H9 (cell line): ENCODE data around the gene SYTL1. TPM values are rescaled to one million over a fixed set of nuclear protein-coding genes. Genes with fewer than 3 reads are reported as not detected.

Experiments
- DNase-seq: peaks from one replicate; pipeline ENCODE4 v3.0.0-alpha.2; 2017
- H2AFZ ChIP-seq: one replicate; pipeline ENCODE4 v1.6.1; 2013; ENCODE audit warnings: mild to moderate bottlenecking, low read length, control low read depth, moderate library complexity
- H2AK5ac ChIP-seq: 2 replicates; pipeline ENCODE4 v1.6.1; 2013; ENCODE audit warnings: low read length, control low read depth, mixed read lengths; ENCODE audit not compliant: insufficient read length
- H2BK120ac ChIP-seq: one replicate; pipeline ENCODE4 v1.6.1; 2013; ENCODE audit warnings: low read depth, mild to moderate bottlenecking, low read length, control low read depth, inconsistent platforms; ENCODE audit not compliant: poor library complexity, severe bottlenecking
- H2BK12ac ChIP-seq: 2 replicates; pipeline ENCODE4 v1.6.1; 2013; ENCODE audit warnings: low read length, control low read depth, mixed read lengths, low read depth; ENCODE audit not compliant: insufficient read length
- H2BK15ac ChIP-seq: 2 replicates; pipeline ENCODE4 v1.6.1; 2013; ENCODE audit warnings: low read depth, low read length, control low read depth
- H2BK20ac ChIP-seq: one replicate; pipeline ENCODE4 v1.6.1; 2013; ENCODE audit warnings: low read depth, mild to moderate bottlenecking, low read length, control low read depth, inconsistent platforms; ENCODE audit not compliant: poor library complexity, severe bottlenecking
- H2BK5ac ChIP-seq: 2 replicates; pipeline ENCODE4 v1.6.1; 2013; ENCODE audit warnings: low read length, control low read depth, mixed read lengths; ENCODE audit not compliant: insufficient read length
- H3K14ac ChIP-seq: 2 replicates; pipeline ENCODE4 v1.6.1; 2013; ENCODE audit warnings: low read length, control low read depth; ENCODE audit not compliant: insufficient read depth
- H3K18ac ChIP-seq: 2 replicates; pipeline ENCODE4 v1.6.1; 2013; ENCODE audit warnings: low read depth, mild to moderate bottlenecking, mixed read lengths, low read length, control low read depth; ENCODE audit not compliant: insufficient read length
- H3K23ac ChIP-seq: 2 replicates; pipeline ENCODE4 v1.6.1; 2013; ENCODE audit warnings: low read length, control low read depth, mixed read lengths, low read depth; ENCODE audit not compliant: insufficient read length
- H3K23me2 ChIP-seq: 2 replicates; pipeline ENCODE4 v1.6.1; 2013; ENCODE audit warnings: low read depth, mild to moderate bottlenecking, mixed read lengths, low read length, control low read depth; ENCODE audit not compliant: insufficient read length, poor library complexity, severe bottlenecking
- H3K27ac ChIP-seq: 2 replicates; pipeline ENCODE4 v1.5.1; 2013; ENCODE audit warnings: low read length, control low read depth, mixed read lengths, low read depth; ENCODE audit not compliant: insufficient read length
- H3K27me3 ChIP-seq: 2 replicates; pipeline ENCODE4 v1.6.1; 2013; ENCODE audit warnings: low read length, control low read depth, inconsistent platforms; ENCODE audit not compliant: insufficient read depth
- H3K4ac ChIP-seq: 2 replicates; pipeline ENCODE4 v1.6.1; 2013; ENCODE audit warnings: low read depth, mild to moderate bottlenecking, control low read depth, inconsistent platforms, low read length, moderate library complexity
- H3K4me1 ChIP-seq: 2 replicates; pipeline ENCODE4 v1.6.1; 2013; ENCODE audit warnings: low read length, control low read depth, inconsistent platforms; ENCODE audit not compliant: insufficient read depth
- H3K4me2 ChIP-seq: 2 replicates; pipeline ENCODE4 v1.6.1; 2013; ENCODE audit warnings: low read length, control low read depth, mixed read lengths; ENCODE audit not compliant: insufficient read length, insufficient read depth
- H3K56ac ChIP-seq: 2 replicates; pipeline ENCODE4 v1.6.1; 2013; ENCODE audit warnings: low read depth, mild to moderate bottlenecking, mixed read lengths, low read length, control low read depth; ENCODE audit not compliant: insufficient read length
- H3K79me1 ChIP-seq: 2 replicates; pipeline ENCODE4 v1.6.1; 2013; ENCODE audit warnings: low read depth, mild to moderate bottlenecking, moderate library complexity, low read length, control low read depth, inconsistent platforms; ENCODE audit not compliant: insufficient read depth, poor library complexity, severe bottlenecking
- H3K79me2 ChIP-seq: 2 replicates; pipeline ENCODE4 v1.6.1; 2013; ENCODE audit warnings: low read length, control low read depth, inconsistent platforms; ENCODE audit not compliant: insufficient read depth
- H3K9ac ChIP-seq: 2 replicates; pipeline ENCODE4 v1.6.1; 2013; ENCODE audit warnings: low read length, control low read depth, mixed read lengths; ENCODE audit not compliant: insufficient read length; ENCODE audit errors: extremely low read depth
- H3K9me3 ChIP-seq: one replicate; pipeline ENCODE4 v1.6.1; 2013; ENCODE audit warnings: low read depth, low read length, inconsistent platforms; ENCODE audit not compliant: control insufficient read depth
- H3T11ph ChIP-seq: one replicate; pipeline ENCODE4 v1.6.1; 2013; ENCODE audit warnings: mild to moderate bottlenecking, low read length, control low read depth, inconsistent platforms
- H4K20me1 ChIP-seq: one replicate; pipeline ENCODE4 v1.6.1; 2013; ENCODE audit not compliant: control insufficient read depth, insufficient read length, insufficient read depth
- H4K5ac ChIP-seq: 2 replicates; pipeline ENCODE4 v1.6.1; 2013; ENCODE audit warnings: low read depth, mild to moderate bottlenecking, mixed read lengths, low read length, control low read depth; ENCODE audit not compliant: insufficient read length
- H4K8ac ChIP-seq: replicated peaks from 2 replicates; pipeline ENCODE4 v1.6.1; 2013; ENCODE audit warnings: low read length, control low read depth, mixed read lengths, low read depth; ENCODE audit not compliant: insufficient read length
- H4K91ac ChIP-seq: 2 replicates; pipeline ENCODE4 v1.6.1; 2013; ENCODE audit warnings: low read depth, mild to moderate bottlenecking, moderate library complexity, mixed read lengths, low read length, control low read depth; ENCODE audit not compliant: insufficient read length
- H3K27ac Mint-ChIP-seq, 3 experiments: 2 replicates in 2 of 3; 3 replicates in 1 of 3; pipeline ENCODE4 v1.8.0; 2020 to 2021; ENCODE audit warnings: mixed read lengths in 3 of 3, mild to moderate bottlenecking in 1 of 3, moderate library complexity in 1 of 3
- H3K27me3 Mint-ChIP-seq: 2 replicates; pipeline ENCODE4 v1.8.0; 2021; ENCODE audit warnings: low read depth, mild to moderate bottlenecking, moderate library complexity, mixed read lengths
- H3K36me3 Mint-ChIP-seq, 3 experiments: 2 replicates in 2 of 3; 3 replicates in 1 of 3; pipeline ENCODE4 v1.8.0; 2020 to 2021; ENCODE audit warnings: low read depth in 3 of 3, mixed read lengths in 3 of 3; ENCODE audit not compliant: insufficient read depth in 1 of 3
- H3K4me1 Mint-ChIP-seq, 2 experiments: 2 replicates each; pipeline ENCODE4 v1.8.0; 2020; ENCODE audit warnings: mixed read lengths in 2 of 2
- H3K4me3 Mint-ChIP-seq, 2 experiments: 2 replicates in 1 of 2; 3 replicates in 1 of 2; pipeline ENCODE4 v1.8.0; 2020 to 2021; ENCODE audit warnings: mild to moderate bottlenecking in 2 of 2, mixed read lengths in 2 of 2, moderate library complexity in 1 of 2
- H3K9me3 Mint-ChIP-seq, 2 experiments: 2 replicates in 1 of 2; 3 replicates in 1 of 2; pipeline ENCODE4 v1.8.0; 2020; ENCODE audit warnings: mild to moderate bottlenecking in 2 of 2, mixed read lengths in 2 of 2, moderate library complexity in 1 of 2
- WGBS: extraction: QIAGEN DNeasy Blood & Tissue Kit; methylation state at CpG from one replicate; pipeline ENCODE4 v1.1.7; 2013; ENCODE audit warnings: missing lambda C conversion rate, low lambda C conversion rate, mixed read lengths; ENCODE audit not compliant: insufficient read length; ENCODE audit errors: extremely low coverage; 5-methylcytosine and 5-hydroxymethylcytosine counted together
- total RNA-seq: library from RNA; stranded (reverse); gene quantifications from 2 replicates; pipeline ENCODE4 v1.2.1, GENCODE V29; 2021
- TF ChIP-seq, protein P1 (sequence below): fragments of 200-600 bp; sonication (generic); conservative IDR thresholded peaks from 3 replicates; pipeline ENCODE4 v1.8.0; 2021; ENCODE audit warnings: antibody characterized with exemption, mild to moderate bottlenecking

Gene SYTL1
- total RNA-seq, 1 experiment from 2014 or later: 12.0 TPM

DNA sequence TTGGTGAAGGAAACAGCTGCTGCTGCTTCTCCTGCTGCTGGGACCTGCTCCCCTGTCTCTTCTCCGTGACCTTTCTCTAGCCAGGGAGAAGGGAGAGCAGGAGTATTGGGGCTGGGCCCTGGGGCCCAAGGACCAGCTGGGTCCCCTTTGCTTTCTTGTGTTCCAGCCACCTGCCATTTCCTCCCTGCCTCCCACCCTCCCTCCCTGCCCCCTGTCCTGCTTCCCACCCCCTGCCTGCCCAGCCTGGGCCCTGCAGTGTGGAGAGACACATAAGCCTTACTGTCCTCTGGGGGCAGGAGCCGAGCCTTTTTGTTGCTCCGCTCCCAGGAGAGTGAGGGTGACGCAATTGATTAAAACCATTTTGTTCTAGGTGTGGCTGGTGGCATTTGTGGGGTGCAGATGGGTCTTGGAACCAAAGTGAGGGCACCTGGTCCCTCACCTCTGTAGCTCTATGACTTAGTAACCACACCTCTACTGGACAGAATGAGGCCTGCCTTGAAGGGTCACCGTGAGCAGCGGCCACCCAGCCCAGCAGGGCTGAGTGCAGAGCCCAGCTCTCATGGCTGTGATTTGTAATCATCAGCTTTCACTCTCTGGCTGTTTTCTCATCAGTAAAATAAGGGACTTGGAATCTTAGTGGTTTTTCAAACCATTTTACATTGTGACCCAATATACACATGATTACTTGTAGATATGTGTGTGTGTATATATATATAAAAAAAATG, 33.8 kb upstream of the SYTL1 start:
- peaks cover 6% of the 10 kb centered on the region for H3K4me1 ChIP-seq
- no CpG with 5 or more reads among the region's 6 CpGs for WGBS
- H2AK5ac ChIP-seq: no peak overlapping the region
- TF ChIP-seq, protein P1, sequence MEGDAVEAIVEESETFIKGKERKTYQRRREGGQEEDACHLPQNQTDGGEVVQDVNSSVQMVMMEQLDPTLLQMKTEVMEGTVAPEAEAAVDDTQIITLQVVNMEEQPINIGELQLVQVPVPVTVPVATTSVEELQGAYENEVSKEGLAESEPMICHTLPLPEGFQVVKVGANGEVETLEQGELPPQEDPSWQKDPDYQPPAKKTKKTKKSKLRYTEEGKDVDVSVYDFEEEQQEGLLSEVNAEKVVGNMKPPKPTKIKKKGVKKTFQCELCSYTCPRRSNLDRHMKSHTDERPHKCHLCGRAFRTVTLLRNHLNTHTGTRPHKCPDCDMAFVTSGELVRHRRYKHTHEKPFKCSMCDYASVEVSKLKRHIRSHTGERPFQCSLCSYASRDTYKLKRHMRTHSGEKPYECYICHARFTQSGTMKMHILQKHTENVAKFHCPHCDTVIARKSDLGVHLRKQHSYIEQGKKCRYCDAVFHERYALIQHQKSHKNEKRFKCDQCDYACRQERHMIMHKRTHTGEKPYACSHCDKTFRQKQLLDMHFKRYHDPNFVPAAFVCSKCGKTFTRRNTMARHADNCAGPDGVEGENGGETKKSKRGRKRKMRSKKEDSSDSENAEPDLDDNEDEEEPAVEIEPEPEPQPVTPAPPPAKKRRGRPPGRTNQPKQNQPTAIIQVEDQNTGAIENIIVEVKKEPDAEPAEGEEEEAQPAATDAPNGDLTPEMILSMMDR: no peak; the same call in 2 of the 3 replicates
- Mint-ChIP-seq H3K27ac (peak overlapping the region; percentile 85 to 93 (median 88); a peak in 6 of 7 replicates), H3K36me3 (peaks cover 0 to 5% (median 0%) of the 10 kb centered on the region in 3 experiments; a peak in 2 of 7 replicates), H3K9me3 (no peaks in the 10 kb centered on the region), H3K4me3 (peak overlapping the region; percentile 12 to 67; a peak in 4 of 5 replicates), H3K27me3 (peaks cover 5% of the 10 kb centered on the region), H3K4me1 (peaks cover 19 to 32% of the 10 kb centered on the region in 2 experiments)
- H3K27me3 ChIP-seq: no peaks in the 10 kb centered on the region
- no peaks in the 10 kb centered on the region for H3K79me1 ChIP-seq
- no peak overlapping the region for H2AFZ ChIP-seq
- H3K56ac ChIP-seq: no peak overlapping the region
- no peak overlapping the region for H4K91ac ChIP-seq
- no peak overlapping the region for H2BK120ac ChIP-seq
- no peak overlapping the region for H4K8ac ChIP-seq
- H3K18ac ChIP-seq: peak overlapping the region; percentile 56
- H2BK20ac ChIP-seq: no peak overlapping the region
- H3K9me3 ChIP-seq: no peaks in the 10 kb centered on the region
- H3T11ph ChIP-seq: no peak overlapping the region
- peak overlapping the region; percentile 7 for H3K4me2 ChIP-seq
- DNase-seq: no peak
- no peak overlapping the region for H2BK5ac ChIP-seq
- no peak overlapping the region for H3K23ac ChIP-seq
- H3K79me2 ChIP-seq: no peaks in the 10 kb centered on the region
- H4K20me1 ChIP-seq: no peaks in the 10 kb centered on the region
- H3K9ac ChIP-seq: no peak overlapping the region
- H2BK12ac ChIP-seq: no peak overlapping the region
- H3K4ac ChIP-seq: no peak overlapping the region
- no peak overlapping the region for H4K5ac ChIP-seq
- 0 out of 2 replicates have a peak overlapping the region, but pooled peaks have one; percentile 23 for H3K14ac ChIP-seq
- H3K27ac ChIP-seq: no peak overlapping the region
- H2BK15ac ChIP-seq: no peak overlapping the region
- no peaks in the 10 kb centered on the region for H3K23me2 ChIP-seq
